ENCODE measurements around the gene SCRN2. TPM values are rescaled to one million over a fixed set of nuclear protein-coding genes. Genes with fewer than 3 reads are reported as not detected.

SCRN2 gene
- total RNA-seq, 4 donors from 2014 or later: 13.9 to 24.8 (median 17.8) TPM

- Histone ChIP-seq H3K27ac (no peak overlapping the region), H3K36me3 (no peaks in the 10 kb centered on the region), H3K9me3 (no peaks in the 10 kb centered on the region), H3K27me3 (peaks cover 12 to 95% (median 28%) of the 10 kb centered on the region in 4 donors), H3K4me3 (no peak overlapping the region), H3K4me1 (peaks cover 9 to 21% (median 12%) of the 10 kb centered on the region in 3 donors)
- no peak for TF ChIP-seq POLR2A (IDR thresholded peaks at IDR 0.05)
- no peak for TF ChIP-seq CTCF (IDR thresholded peaks at IDR 0.05)
- no peak for DNase-seq
- 7 to 48% methylated on average over 2 to 3 of the region's 3 CpGs for WGBS, 2 donors
- intact Hi-C loops (cut with DNase I): no loop called here
Observed at GRCh38 chr17:47855737-47856136, 14.7 kb upstream of the SCRN2 start.

- H3K27ac ChIP-seq: no peak overlapping the region
- no peaks in the 10 kb centered on the region for H3K36me3 ChIP-seq
- DNase-seq: no peak
- peaks cover 12 to 99% (median 28%) of the 10 kb centered on the region in 4 donors for H3K27me3 ChIP-seq
- H3K4me1 ChIP-seq: peaks cover 9 to 36% (median 25%) of the 10 kb centered on the region in 3 donors
- no peaks in the 10 kb centered on the region for H3K9me3 ChIP-seq
- TF ChIP-seq POLR2A (IDR thresholded peaks at IDR 0.05): no peak
- TF ChIP-seq CTCF (IDR thresholded peaks at IDR 0.05): no peak
- 40 to 66% methylated on average over 3 to 5 of the region's 5 CpGs for WGBS, 2 donors
- no peak overlapping the region for H3K4me3 ChIP-seq
- intact Hi-C loops (cut with DNase I): no loop called here
Observed at GRCh38 chr17:47853616-47854015, 12.5 kb upstream of the SCRN2 start.

GRCh38 chr17:47852113-47852949, 11.3 kb upstream of the SCRN2 start:
- Histone ChIP-seq H3K36me3 (no peaks in the 10 kb centered on the region), H3K4me3 (no peak overlapping the region), H3K27me3 (peaks cover 12 to 99% (median 34%) of the 10 kb centered on the region in 4 donors), H3K27ac (no peak overlapping the region), H3K9me3 (no peaks in the 10 kb centered on the region), H3K4me1 (peaks cover 13 to 45% (median 28%) of the 10 kb centered on the region in 3 donors)
- no peak for DNase-seq
- intact Hi-C loops (cut with DNase I): no loop called here
- TF ChIP-seq CTCF (IDR thresholded peaks at IDR 0.05): no peak
- no peak for TF ChIP-seq POLR2A (IDR thresholded peaks at IDR 0.05)
- WGBS, 2 donors: 22 to 41% methylated on average over 32 of the region's 32 CpGs

- Histone ChIP-seq H3K27ac (no peak overlapping the region), H3K9me3 (no peaks in the 10 kb centered on the region), H3K4me3 (peak overlapping the region in 1 of 4 donors; percentile 70), H3K36me3 (no peaks in the 10 kb centered on the region), H3K27me3 (peaks cover 16 to 99% (median 37%) of the 10 kb centered on the region in 4 donors), H3K4me1 (peaks cover 17 to 51% (median 29%) of the 10 kb centered on the region in 3 donors)
- TF ChIP-seq POLR2A (IDR thresholded peaks at IDR 0.05) (no peak), CTCF (IDR thresholded peaks at IDR 0.05) (no peak)
- DNase-seq: no peak
- intact Hi-C loops (cut with DNase I): no loop called here
- 17 to 29% methylated on average over 8 to 10 of the region's 11 CpGs for WGBS, 2 donors
Observed at GRCh38 chr17:47851764-47852112, 10.7 kb upstream of the SCRN2 start.
